CD4-positive, alpha-beta T cell (primary cell): Measurements from ENCODE around the gene PDZK1IP1. TPM values are rescaled to one million over a fixed set of nuclear protein-coding genes. Genes with fewer than 3 reads are reported as not detected.

ENCODE experiments used
- ATAC-seq: fragments of 200-7000 bp; cut with Tn5 transposase; one replicate; pipeline ENCODE4 v1.10.0; 2022; ENCODE audit warnings: mild to moderate bottlenecking; ENCODE audit not compliant: poor library complexity
- CTCF ChIA-PET: fragments of 350-600 bp; sonication (Branson Sonifier 250); formaldehyde crosslinking; loops from one replicate; lab custom pipeline; 2021; ENCODE audit warnings: antibody characterized with exemption, inconsistent platforms; lab: Charles Lee
- POLR2A ChIA-PET: fragments of 350-600 bp; sonication (Branson Sonifier 250); formaldehyde crosslinking; loops from one replicate; lab custom pipeline; 2021; ENCODE audit warnings: antibody characterized with exemption, inconsistent platforms; lab: Charles Lee
- DNase-seq, 14 experiments: peaks; one replicate each; pipeline ENCODE4 v3.0.0-alpha.2; 2013 to 2020; ENCODE audit warnings: mixed read lengths in 2 of 14
- H3K27ac ChIP-seq, 2 donors: one replicate each; pipeline versions ENCODE4 v1.5.1 to v1.7.0; 2013; ENCODE audit warnings: low read length in 2 of 2, low read depth in 1 of 2, mild to moderate bottlenecking in 1 of 2
- H3K27me3 ChIP-seq, 2 experiments: 1 replicate in 1 of 2; 2 replicates in 1 of 2; pipeline versions ENCODE4 v1.6.1 to v1.7.0; 2013; ENCODE audit warnings: low read length in 2 of 2, control low read depth in 1 of 2, mild to moderate bottlenecking in 1 of 2, moderate library complexity in 1 of 2; ENCODE audit not compliant: insufficient read depth in 2 of 2, control insufficient read depth in 1 of 2
- H3K36me3 ChIP-seq: one replicate; pipeline ENCODE4 v1.6.1; 2013; ENCODE audit warnings: low read length, control low read depth; ENCODE audit not compliant: insufficient read depth
- H3K4me1 ChIP-seq: one replicate; pipeline ENCODE4 v1.6.1; 2013; ENCODE audit warnings: low read length, control low read depth; ENCODE audit not compliant: insufficient read depth
- H3K4me3 ChIP-seq: one replicate; pipeline ENCODE4 v1.5.1; 2013; ENCODE audit warnings: mild to moderate bottlenecking, low read length, moderate library complexity
- H3K9me3 ChIP-seq, 2 experiments: 1 replicate in 1 of 2; 2 replicates in 1 of 2; pipeline versions ENCODE4 v1.6.1 to v1.7.0; 2013; ENCODE audit warnings: low read length in 2 of 2, mild to moderate bottlenecking in 2 of 2, control low read depth in 1 of 2, moderate library complexity in 1 of 2; ENCODE audit not compliant: control insufficient read depth in 1 of 2, insufficient read depth in 1 of 2
- H3K27ac Mint-ChIP-seq: one replicate; pipeline ENCODE4 v1.8.0; 2020; ENCODE audit warnings: mixed read lengths
- H3K27me3 Mint-ChIP-seq: one replicate; pipeline ENCODE4 v1.8.0; 2021; ENCODE audit warnings: mixed read lengths
- H3K36me3 Mint-ChIP-seq: one replicate; pipeline ENCODE4 v1.8.0; 2021; ENCODE audit warnings: low read depth, mixed read lengths
- H3K4me1 Mint-ChIP-seq: one replicate; pipeline ENCODE4 v1.8.0; 2021; ENCODE audit warnings: low read depth, mixed read lengths
- H3K4me3 Mint-ChIP-seq: one replicate; pipeline ENCODE4 v1.8.0; 2020; ENCODE audit warnings: mild to moderate bottlenecking, mixed read lengths
- H3K9me3 Mint-ChIP-seq: one replicate; pipeline ENCODE4 v1.8.0; 2020; ENCODE audit warnings: mixed read lengths
- intact Hi-C, 2 experiments: fragments of 100-400 bp; cut with DNase I in 1 of 2; cut with micrococcal nuclease in 1 of 2; formaldehyde crosslinking; loops; one replicate each; pipeline versions ENCODE4 v1.15.1 to v1.9.0; 2023 to 2025; cut with DNase I, micrococcal nuclease
- total RNA-seq, 174 experiments: library from RNA in 2 of 174; stranded (reverse) in 2 of 174; gene quantifications; one replicate each; pipeline ENCODE4 v1.2.3 and lab custom pipeline; 2021 to 2026
- TF ChIP-seq, protein P1 (sequence below): fragments of 200-600 bp; IDR thresholded peaks from one replicate; pipeline ENCODE4 v1.8.0; 2022; ENCODE audit warnings: antibody characterized with exemption, mild to moderate bottlenecking

The PDZK1IP1 gene
- total RNA-seq, 2 experiments from 2014 or later: not detected

DNA sequence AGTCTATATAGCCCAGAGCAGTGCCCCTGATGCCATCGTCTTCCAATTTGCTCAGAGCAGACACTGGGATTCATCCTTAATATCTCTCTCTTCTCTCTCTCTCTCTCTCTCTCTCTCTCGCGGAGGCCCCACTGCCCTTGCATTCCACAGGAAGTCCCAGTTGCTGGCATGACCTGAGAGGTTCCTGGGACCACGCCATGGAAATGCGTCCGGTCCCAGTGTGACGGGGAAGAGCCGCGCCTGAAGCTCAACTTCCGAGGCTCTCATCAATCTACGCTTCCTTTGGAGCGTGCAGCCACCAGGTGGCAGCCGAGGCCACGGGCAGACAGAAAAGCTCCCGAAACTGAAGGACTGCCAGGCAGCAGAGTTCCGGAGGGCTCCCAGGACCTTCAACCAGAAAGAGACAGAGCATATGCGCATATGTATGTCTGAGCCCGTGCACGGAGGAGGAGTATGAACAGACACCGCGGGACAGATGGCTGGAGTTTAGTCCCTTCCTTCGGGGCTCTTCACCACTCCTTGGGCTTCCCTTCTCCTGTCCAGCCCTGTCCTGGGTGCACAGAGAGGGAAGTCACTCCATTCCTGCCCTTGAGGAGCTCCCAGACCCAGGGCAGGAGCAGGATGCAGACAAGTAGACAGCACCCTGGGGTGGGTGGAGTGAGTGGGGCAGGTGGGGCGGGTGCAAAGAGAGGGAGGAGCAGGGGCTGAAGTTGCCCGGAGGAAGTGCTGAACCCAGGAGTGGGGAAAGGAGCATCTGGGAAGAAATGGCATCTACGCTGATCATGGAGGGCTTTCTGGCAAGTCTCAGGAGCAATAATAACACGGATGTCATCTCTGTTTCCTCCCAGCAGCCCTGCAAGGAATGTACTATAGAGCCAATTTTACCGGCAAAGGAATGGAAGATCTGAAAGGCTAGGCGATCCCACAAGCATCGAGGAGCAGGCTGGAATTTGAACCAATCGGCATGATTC is 10.5 kb downstream of the PDZK1IP1 start:
- ChIA-PET POLR2A (interaction anchor here (0.6 kb wide), 1 partner anchor 259 kb away, joined by 3 read pairs; the partner anchor contains the start of gene FOXD2), CTCF (interaction anchor here (0.6 to 2.4 kb wide), 6 partner anchors 9 to 168 kb away, joined by 3 to 17 read pairs (median 4); no protein-coding TSS in a partner anchor)
- intact Hi-C loops: loop anchor here in 1 of 2 experiments (5.0 kb wide), 1 partner anchor 533 kb away; no protein-coding TSS in a partner anchor
- ATAC-seq (peak; percentile 63), DNase-seq (peak; percentile 40 to 79 (median 58))
- H3K36me3 Mint-ChIP-seq: no peaks in the 10 kb centered on the region
- peak overlapping the region; percentile 78 for H3K4me3 Mint-ChIP-seq
- Histone ChIP-seq H3K27ac (no peak overlapping the region), H3K27me3 (peaks cover 16 to 22% of the 10 kb centered on the region in 2 experiments), H3K36me3 (no peaks in the 10 kb centered on the region), H3K9me3 (no peaks in the 10 kb centered on the region), H3K4me1 (peaks cover 11% of the 10 kb centered on the region), H3K4me3 (peak overlapping the region; percentile 47)
- H3K4me1 Mint-ChIP-seq: peaks cover 15% of the 10 kb centered on the region
- TF ChIP-seq, protein P1, sequence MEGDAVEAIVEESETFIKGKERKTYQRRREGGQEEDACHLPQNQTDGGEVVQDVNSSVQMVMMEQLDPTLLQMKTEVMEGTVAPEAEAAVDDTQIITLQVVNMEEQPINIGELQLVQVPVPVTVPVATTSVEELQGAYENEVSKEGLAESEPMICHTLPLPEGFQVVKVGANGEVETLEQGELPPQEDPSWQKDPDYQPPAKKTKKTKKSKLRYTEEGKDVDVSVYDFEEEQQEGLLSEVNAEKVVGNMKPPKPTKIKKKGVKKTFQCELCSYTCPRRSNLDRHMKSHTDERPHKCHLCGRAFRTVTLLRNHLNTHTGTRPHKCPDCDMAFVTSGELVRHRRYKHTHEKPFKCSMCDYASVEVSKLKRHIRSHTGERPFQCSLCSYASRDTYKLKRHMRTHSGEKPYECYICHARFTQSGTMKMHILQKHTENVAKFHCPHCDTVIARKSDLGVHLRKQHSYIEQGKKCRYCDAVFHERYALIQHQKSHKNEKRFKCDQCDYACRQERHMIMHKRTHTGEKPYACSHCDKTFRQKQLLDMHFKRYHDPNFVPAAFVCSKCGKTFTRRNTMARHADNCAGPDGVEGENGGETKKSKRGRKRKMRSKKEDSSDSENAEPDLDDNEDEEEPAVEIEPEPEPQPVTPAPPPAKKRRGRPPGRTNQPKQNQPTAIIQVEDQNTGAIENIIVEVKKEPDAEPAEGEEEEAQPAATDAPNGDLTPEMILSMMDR: peak; percentile 73
- H3K9me3 Mint-ChIP-seq: no peaks in the 10 kb centered on the region
- H3K27me3 Mint-ChIP-seq: peaks cover 69% of the 10 kb centered on the region
- H3K27ac Mint-ChIP-seq: no peak overlapping the region

DNA sequence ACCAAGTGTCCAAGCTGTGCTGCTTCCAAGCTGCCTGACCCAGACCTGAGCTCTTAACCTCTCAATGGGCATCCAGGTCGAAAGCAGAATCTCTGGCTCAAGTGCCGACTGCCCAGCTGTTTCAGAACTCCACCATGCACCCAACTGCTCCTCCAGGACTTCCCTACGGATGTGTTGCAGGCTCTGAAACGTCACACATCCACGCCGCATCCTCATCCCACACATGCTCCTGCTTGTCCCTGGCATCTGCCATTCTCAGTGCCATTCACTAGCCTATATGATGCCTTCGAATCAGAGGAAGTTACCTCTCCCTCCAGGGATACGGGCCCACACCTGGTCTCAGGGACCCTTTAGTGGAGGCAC is 11.2 kb downstream of the PDZK1IP1 start:
- POLR2A ChIA-PET: interaction anchor here (0.6 kb wide), 1 partner anchor 259 kb away, joined by 3 read pairs; the partner anchor contains the start of gene FOXD2
- Histone ChIP-seq H3K9me3 (no peaks in the 10 kb centered on the region), H3K27me3 (peaks cover 16 to 22% of the 10 kb centered on the region in 2 experiments), H3K36me3 (no peaks in the 10 kb centered on the region), H3K27ac (no peak overlapping the region), H3K4me1 (peaks cover 11% of the 10 kb centered on the region), H3K4me3 (no peak overlapping the region)
- no peaks in the 10 kb centered on the region for H3K9me3 Mint-ChIP-seq
- CTCF ChIA-PET: interaction anchor here (1.0 to 2.4 kb wide), 5 partner anchors 10 to 169 kb away, joined by 3 to 17 read pairs (median 4); no protein-coding TSS in a partner anchor
- ATAC-seq (no peak), DNase-seq (no peak)
- TF ChIP-seq, protein P1: no peak
- no peaks in the 10 kb centered on the region for H3K36me3 Mint-ChIP-seq
- peaks cover 15% of the 10 kb centered on the region for H3K4me1 Mint-ChIP-seq
- peaks cover 69% of the 10 kb centered on the region for H3K27me3 Mint-ChIP-seq
- no peak overlapping the region for H3K27ac Mint-ChIP-seq
- intact Hi-C loops: loop anchor here in 1 of 2 experiments (5.0 kb wide), 1 partner anchor 534 kb away; no protein-coding TSS in a partner anchor
- no peak overlapping the region for H3K4me3 Mint-ChIP-seq

GRCh38 chr1:47178020-47178419 is 11.8 kb downstream of the PDZK1IP1 start:
- CTCF ChIA-PET: interaction anchor here (1.7 to 2.4 kb wide), 2 partner anchors 16 to 19 kb away, joined by 4 to 17 read pairs; no protein-coding TSS in a partner anchor
- DNase-seq (no peak), ATAC-seq (no peak)
- Histone ChIP-seq H3K4me1 (peaks cover 11% of the 10 kb centered on the region), H3K27me3 (peaks cover 17 to 19% of the 10 kb centered on the region in 2 experiments), H3K9me3 (peaks cover 0 to under 1% of the 10 kb centered on the region in 2 experiments), H3K4me3 (no peak overlapping the region), H3K27ac (no peak overlapping the region), H3K36me3 (no peaks in the 10 kb centered on the region)
- TF ChIP-seq, protein P1: no peak
- no peaks in the 10 kb centered on the region for H3K9me3 Mint-ChIP-seq
- POLR2A ChIA-PET: no interaction called here
- no peak overlapping the region for H3K27ac Mint-ChIP-seq
- H3K4me3 Mint-ChIP-seq: no peak overlapping the region
- intact Hi-C loops: loop anchor here in 1 of 2 experiments (5.0 kb wide), 1 partner anchor 534 kb away; no protein-coding TSS in a partner anchor
- peaks cover 67% of the 10 kb centered on the region for H3K27me3 Mint-ChIP-seq
- no peaks in the 10 kb centered on the region for H3K36me3 Mint-ChIP-seq
- H3K4me1 Mint-ChIP-seq: peaks cover 15% of the 10 kb centered on the region
